Activated T-helper 1 cell treated with anti-CD3 and anti-CD28 coated beads, Interleukin-2, amount 50 U/mL, for 16 hours (primary cell): ENCODE results near the gene CCDC12.

Source experiments
- DNase-seq, 2 donors: peaks; one replicate each; pipeline ENCODE4 v3.0.0-alpha.2; 2020; ENCODE audit warnings: low read depth in 1 of 2, low spot score in 1 of 2

The CCDC12 gene

GRCh38 chr3:46895761-46896160 lies 80.8 kb downstream of the CCDC12 start:
- no peak for DNase-seq

DNA sequence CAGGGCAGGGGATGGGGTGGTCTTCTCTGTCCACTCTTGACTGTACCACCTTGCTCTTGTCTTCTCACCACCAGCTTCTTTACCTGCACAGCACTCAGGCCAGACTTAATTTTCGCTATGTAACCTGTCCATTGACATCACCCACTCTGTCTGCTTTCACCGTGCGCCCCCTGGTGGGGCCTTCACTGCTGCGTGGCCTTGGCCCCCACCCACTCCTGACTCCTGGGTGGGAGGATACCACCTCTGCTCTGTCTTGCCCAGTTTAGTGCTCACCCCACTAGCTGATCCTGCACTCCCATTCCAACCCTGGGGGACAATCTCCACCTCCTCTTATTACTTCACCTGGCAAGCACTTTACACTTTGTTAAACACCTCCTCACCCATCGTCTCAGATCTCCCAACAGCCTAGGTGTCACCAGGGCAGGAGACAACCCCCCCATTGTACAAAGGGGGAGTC lies 81.3 kb downstream of the CCDC12 start:
- DNase-seq: peak; percentile 64 to 70

DNA sequence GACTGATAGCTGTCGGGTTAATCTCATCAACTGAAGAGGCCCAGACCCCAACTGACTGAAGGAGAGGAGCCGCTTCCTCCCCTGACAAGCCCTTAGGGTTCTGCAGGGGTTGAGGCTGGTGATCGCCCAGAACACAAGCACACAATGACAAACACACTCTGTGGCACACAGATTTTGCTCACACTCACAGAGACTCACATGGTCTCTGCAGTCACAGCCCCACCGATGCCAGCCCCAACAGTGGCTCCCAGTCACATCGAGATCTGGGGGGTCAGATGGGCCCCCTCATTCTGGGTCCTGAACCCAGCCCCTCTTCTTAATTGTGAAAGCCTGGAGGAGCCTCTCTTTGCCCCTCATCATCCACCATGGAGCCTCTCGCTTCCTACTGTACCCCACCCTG lies 82.3 kb downstream of the CCDC12 start:
- DNase-seq: no peak

DNA sequence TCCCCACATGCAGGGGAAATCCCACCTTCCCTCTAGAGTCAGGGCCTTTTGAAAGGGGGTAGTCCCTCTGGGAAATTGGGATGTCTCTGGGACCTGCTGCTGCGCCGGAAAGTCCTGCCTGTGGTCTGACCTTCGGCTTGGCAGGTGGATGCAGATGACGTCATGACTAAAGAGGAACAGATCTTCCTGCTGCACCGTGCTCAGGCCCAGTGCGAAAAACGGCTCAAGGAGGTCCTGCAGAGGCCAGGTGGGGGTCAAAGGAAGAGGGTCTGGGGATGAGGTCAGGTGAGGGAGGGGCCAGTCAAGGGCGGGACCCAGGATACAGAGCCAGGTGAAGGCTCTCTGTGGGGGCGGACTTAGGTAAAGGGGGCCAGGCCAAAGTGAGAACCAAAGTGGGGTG lies 82.8 kb downstream of the CCDC12 start:
- no peak for DNase-seq

DNA sequence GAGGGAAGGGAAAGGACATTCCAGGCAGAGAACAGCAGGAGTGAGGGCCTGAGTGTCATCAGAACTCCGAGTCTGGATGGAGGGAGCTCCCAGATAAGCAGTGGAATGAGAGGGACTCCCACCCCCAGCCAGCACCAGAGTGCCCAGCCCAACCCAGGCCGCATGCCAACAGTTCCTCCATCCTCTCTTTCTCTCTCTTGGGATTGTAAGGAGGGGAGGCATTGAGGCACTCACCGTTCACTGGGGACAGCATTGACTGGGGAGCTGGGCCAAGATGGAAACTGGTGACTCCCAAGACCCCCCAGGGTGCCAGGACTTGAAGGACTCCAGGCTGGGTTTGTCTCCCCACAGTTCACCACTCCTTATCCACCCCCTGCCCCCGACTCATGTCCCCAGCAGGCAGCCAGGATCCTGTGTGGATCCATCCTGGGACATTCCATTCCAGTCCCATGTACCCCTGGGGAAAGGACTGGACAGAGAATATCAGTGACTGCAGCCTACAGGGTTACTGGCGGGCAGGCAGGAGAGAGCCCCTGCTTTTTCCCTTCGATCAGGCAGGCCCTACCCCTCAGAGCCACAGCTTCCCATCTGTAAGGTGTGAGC lies 83.3 kb downstream of the CCDC12 start:
- DNase-seq: no peak

- no peak for DNase-seq
Measured at GRCh38 chr3:46892285-46893145, 84.0 kb downstream of the CCDC12 start.

DNA sequence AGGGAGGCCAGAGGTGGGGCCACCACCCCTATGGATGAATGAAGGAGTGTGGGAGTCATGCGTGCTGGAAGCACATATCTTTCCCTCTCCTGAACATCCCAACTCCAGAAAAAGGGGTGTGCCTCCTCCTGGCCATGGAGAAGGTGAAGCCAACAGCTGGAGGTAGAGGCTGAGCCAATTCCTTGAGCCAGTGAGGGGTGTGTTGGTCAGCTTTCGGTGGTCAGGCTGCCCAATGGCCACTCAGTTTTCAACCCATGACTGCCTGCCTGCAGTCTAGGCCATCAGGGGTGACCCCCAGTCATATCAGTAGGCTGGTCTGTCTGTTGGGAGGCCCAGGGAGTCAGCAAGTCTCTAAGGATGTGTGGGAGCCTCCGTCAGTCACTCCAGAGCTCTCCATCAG lies 85.4 kb downstream of the CCDC12 start:
- no peak for DNase-seq

- DNase-seq: no peak
Measured at GRCh38 chr3:46890132-46890531, 86.4 kb downstream of the CCDC12 start.

GRCh38 chr3:46889381-46890110 lies 87.0 kb downstream of the CCDC12 start:
- DNase-seq: no peak

- DNase-seq: no peak
Measured at GRCh38 chr3:46888705-46889104, 87.8 kb downstream of the CCDC12 start.

- no peak for DNase-seq
Measured at GRCh38 chr3:46887980-46888494, 88.5 kb downstream of the CCDC12 start.

GRCh38 chr3:46885612-46886011 lies 90.9 kb downstream of the CCDC12 start:
- DNase-seq: no peak

GRCh38 chr3:46884929-46885328 lies 91.6 kb downstream of the CCDC12 start:
- DNase-seq: no peak

DNA sequence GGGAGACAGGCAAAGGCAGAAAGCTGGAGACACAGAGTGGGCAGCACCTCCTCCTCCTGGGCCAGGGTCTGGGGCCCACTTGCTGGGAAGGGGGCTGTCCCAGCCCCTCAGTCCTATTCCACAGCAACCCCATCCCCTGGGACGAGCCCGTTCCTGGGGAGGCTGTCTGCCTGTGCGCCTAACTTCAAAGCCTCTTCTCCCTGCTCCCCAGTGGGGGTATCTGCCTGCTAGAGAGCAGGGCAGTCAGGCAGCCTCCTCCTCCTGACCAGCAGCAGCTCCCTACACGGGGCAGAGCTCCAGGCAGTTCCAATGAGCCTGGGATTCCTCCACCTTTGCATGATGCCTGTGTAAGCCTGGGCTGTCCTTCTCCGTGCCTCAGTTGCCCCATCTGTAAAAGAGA lies 92.1 kb downstream of the CCDC12 start:
- no peak for DNase-seq

DNA sequence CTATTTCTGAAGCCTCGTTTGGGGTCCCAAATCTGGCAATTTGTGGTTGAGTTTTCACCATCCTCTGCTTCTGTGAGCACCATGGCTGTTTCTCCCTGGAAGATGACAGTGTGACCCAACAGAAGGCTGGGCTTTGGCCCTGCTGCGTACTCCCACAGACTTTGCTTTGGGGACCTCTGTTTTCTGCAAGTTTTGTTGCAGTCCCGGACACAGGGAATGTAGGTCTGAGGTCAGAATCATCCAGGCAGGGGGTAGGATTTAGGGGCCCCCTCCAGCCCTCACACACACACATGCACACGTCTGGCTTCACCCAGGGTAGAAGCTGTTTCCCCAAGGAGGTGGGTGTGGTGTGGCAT lies 92.7 kb downstream of the CCDC12 start:
- no peak for DNase-seq

- no peak for DNase-seq
Measured at GRCh38 chr3:46883054-46883829, 93.3 kb downstream of the CCDC12 start.

GRCh38 chr3:46882377-46883053 lies 94.0 kb downstream of the CCDC12 start:
- DNase-seq: no peak

GRCh38 chr3:46881596-46882376 lies 94.8 kb downstream of the CCDC12 start:
- no peak for DNase-seq

- DNase-seq: no peak
Measured at GRCh38 chr3:46880884-46881595, 95.5 kb downstream of the CCDC12 start.
